ENCODE measurements around the gene PTDSS2. TPM values are rescaled to one million over a fixed set of nuclear protein-coding genes. Genes with fewer than 3 reads are reported as not detected.

The PTDSS2 gene
- total RNA-seq, 1 donor from 2014 or later = 47.3 TPM

DNA sequence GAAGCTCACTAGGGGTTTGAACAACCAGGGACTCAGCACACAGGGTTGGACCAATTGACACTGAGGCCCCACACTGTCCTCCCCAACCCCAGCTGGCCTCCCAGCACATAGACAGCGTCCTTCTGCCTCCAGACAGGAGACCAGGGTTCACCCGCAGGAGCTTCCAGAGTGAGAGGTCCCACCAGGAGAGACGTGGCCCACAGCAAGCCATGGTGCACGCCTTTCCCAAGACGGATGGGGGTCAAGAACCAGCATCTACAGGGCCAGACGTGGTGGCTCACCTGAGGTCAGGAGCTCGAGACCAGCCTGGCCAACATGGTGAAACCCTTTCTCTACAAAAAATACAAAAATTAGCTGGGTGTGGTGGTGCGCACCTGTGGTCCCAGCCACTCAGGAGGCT is 23.2 kb upstream of the PTDSS2 start:
- Histone ChIP-seq H3K79me2 (ENCODE audit: insufficient read depth, low read length) (no peaks in the 10 kb centered on the region), H4K20me1 (ENCODE audit: insufficient read depth, low read length) (no peaks in the 10 kb centered on the region), H3K36me3 (ENCODE audit: insufficient read depth, low read length) (no peaks in the 10 kb centered on the region), H3K9ac (ENCODE audit: low read length) (no peak overlapping the region), H3K27me3 (ENCODE audit: insufficient read depth, low read length) (peaks cover 16% of the 10 kb centered on the region), H3K4me2 (ENCODE audit: low read length) (no peak overlapping the region), H3K4me1 (ENCODE audit: insufficient read depth, low read length) (no peaks in the 10 kb centered on the region), H3K9me3 (ENCODE audit: insufficient read depth, low read depth, low read length) (no peaks in the 10 kb centered on the region), H2AFZ (ENCODE audit: low read depth, low read length) (no peak overlapping the region), H3K4me3 (ENCODE audit: insufficient read depth, low read depth, low read length) (no peak overlapping the region), H3K27ac (ENCODE audit: low read depth, low read length) (no peak overlapping the region)
- H3K27ac Mint-ChIP-seq (ENCODE audit: unreplicated experiment) = no peak overlapping the region
- peaks cover 15% of the 10 kb centered on the region for H3K27me3 Mint-ChIP-seq (ENCODE audit: low read depth, unreplicated experiment)
- H3K36me3 Mint-ChIP-seq (ENCODE audit: low read depth, unreplicated experiment) = peaks cover 2% of the 10 kb centered on the region
- no peak overlapping the region for H3K4me3 Mint-ChIP-seq (ENCODE audit: unreplicated experiment)
- H3K9me3 Mint-ChIP-seq (ENCODE audit: unreplicated experiment) = peaks cover 4% of the 10 kb centered on the region
- H3K4me1 Mint-ChIP-seq (ENCODE audit: low read depth, unreplicated experiment) = peaks cover 5% of the 10 kb centered on the region
- TF ChIP-seq, protein P1, sequence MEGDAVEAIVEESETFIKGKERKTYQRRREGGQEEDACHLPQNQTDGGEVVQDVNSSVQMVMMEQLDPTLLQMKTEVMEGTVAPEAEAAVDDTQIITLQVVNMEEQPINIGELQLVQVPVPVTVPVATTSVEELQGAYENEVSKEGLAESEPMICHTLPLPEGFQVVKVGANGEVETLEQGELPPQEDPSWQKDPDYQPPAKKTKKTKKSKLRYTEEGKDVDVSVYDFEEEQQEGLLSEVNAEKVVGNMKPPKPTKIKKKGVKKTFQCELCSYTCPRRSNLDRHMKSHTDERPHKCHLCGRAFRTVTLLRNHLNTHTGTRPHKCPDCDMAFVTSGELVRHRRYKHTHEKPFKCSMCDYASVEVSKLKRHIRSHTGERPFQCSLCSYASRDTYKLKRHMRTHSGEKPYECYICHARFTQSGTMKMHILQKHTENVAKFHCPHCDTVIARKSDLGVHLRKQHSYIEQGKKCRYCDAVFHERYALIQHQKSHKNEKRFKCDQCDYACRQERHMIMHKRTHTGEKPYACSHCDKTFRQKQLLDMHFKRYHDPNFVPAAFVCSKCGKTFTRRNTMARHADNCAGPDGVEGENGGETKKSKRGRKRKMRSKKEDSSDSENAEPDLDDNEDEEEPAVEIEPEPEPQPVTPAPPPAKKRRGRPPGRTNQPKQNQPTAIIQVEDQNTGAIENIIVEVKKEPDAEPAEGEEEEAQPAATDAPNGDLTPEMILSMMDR (IDR thresholded peaks at IDR 0.05; ENCODE audit: insufficient read depth, low read depth, low read length) = no peak
- no peak for TF ChIP-seq EZH2 (IDR thresholded peaks at IDR 0.05; ENCODE audit: insufficient read depth, low read length)
- no peak for FAIRE-seq
- no peak for DNase-seq (ENCODE audit: low read depth)

DNA sequence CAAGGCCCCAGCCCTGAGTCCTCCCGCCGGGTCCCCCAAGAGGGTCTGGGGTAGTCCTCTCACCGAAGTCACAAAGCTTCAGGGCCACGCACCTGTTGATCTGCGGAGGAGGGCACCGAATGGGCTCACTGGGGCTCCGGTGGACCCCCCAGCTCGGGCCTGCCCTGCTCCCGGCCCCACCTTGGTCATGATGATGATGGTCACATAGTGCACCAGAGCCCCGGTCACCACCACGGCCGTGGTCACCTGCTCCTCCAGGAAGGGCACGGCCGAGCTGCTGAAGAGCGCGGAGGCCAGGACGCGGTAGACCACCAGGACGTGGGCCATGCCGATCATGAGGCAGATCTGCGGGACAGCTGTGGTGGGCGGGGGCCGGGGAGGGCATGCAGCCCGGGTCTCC is 21.8 kb upstream of the PTDSS2 start:
- Histone ChIP-seq H3K79me2 (ENCODE audit: insufficient read depth, low read length) (no peaks in the 10 kb centered on the region), H3K4me3 (ENCODE audit: insufficient read depth, low read depth, low read length) (no peak overlapping the region), H3K9ac (ENCODE audit: low read length) (no peak overlapping the region), H3K9me3 (ENCODE audit: insufficient read depth, low read depth, low read length) (no peaks in the 10 kb centered on the region), H4K20me1 (ENCODE audit: insufficient read depth, low read length) (no peaks in the 10 kb centered on the region), H3K4me2 (ENCODE audit: low read length) (no peak overlapping the region), H2AFZ (ENCODE audit: low read depth, low read length) (no peak overlapping the region), H3K4me1 (ENCODE audit: insufficient read depth, low read length) (no peaks in the 10 kb centered on the region), H3K36me3 (ENCODE audit: insufficient read depth, low read length) (no peaks in the 10 kb centered on the region), H3K27ac (ENCODE audit: low read depth, low read length) (no peak overlapping the region), H3K27me3 (ENCODE audit: insufficient read depth, low read length) (peaks cover 16% of the 10 kb centered on the region)
- Mint-ChIP-seq H3K4me3 (ENCODE audit: unreplicated experiment) (no peak overlapping the region), H3K27ac (ENCODE audit: unreplicated experiment) (no peak overlapping the region), H3K9me3 (ENCODE audit: unreplicated experiment) (peaks cover 4% of the 10 kb centered on the region), H3K4me1 (ENCODE audit: low read depth, unreplicated experiment) (no peaks in the 10 kb centered on the region), H3K27me3 (ENCODE audit: low read depth, unreplicated experiment) (peaks cover 15% of the 10 kb centered on the region), H3K36me3 (ENCODE audit: low read depth, unreplicated experiment) (peaks cover 2% of the 10 kb centered on the region)
- TF ChIP-seq, protein P1 (IDR thresholded peaks at IDR 0.05; ENCODE audit: insufficient read depth, low read depth, low read length) = no peak
- no peak for TF ChIP-seq EZH2 (IDR thresholded peaks at IDR 0.05; ENCODE audit: insufficient read depth, low read length)
- DNase-seq (ENCODE audit: low read depth) (no peak), FAIRE-seq (no peak)

DNA sequence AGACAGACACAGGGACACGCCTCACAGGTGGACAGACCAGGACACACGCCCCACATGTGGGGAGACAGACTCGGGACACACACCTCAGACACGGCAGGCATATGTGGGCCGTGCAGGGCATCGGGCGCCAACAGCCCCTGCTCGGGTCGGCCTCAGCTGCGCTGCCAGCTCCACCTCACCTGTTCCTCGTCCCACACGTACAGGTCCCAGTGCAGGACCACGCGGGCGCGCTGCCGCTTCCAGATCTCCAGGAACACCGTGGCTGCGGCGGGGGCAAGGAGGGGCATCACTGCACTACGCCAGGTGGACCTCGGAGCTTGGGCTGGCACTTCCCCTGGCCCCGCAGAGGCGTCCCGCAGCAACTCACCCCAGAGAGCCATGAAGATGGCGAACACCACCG is 20.7 kb upstream of the PTDSS2 start:
- Histone ChIP-seq H4K20me1 (ENCODE audit: insufficient read depth, low read length) (no peaks in the 10 kb centered on the region), H3K79me2 (ENCODE audit: insufficient read depth, low read length) (no peaks in the 10 kb centered on the region), H3K4me2 (ENCODE audit: low read length) (no peak overlapping the region), H3K9ac (ENCODE audit: low read length) (no peak overlapping the region), H3K4me3 (ENCODE audit: insufficient read depth, low read depth, low read length) (no peak overlapping the region), H2AFZ (ENCODE audit: low read depth, low read length) (no peak overlapping the region), H3K9me3 (ENCODE audit: insufficient read depth, low read depth, low read length) (no peaks in the 10 kb centered on the region), H3K36me3 (ENCODE audit: insufficient read depth, low read length) (no peaks in the 10 kb centered on the region), H3K4me1 (ENCODE audit: insufficient read depth, low read length) (no peaks in the 10 kb centered on the region), H3K27ac (ENCODE audit: low read depth, low read length) (no peak overlapping the region), H3K27me3 (ENCODE audit: insufficient read depth, low read length) (peaks cover 11% of the 10 kb centered on the region)
- peaks cover 13% of the 10 kb centered on the region for H3K27me3 Mint-ChIP-seq (ENCODE audit: low read depth, unreplicated experiment)
- peaks cover 4% of the 10 kb centered on the region for H3K9me3 Mint-ChIP-seq (ENCODE audit: unreplicated experiment)
- no peak overlapping the region for H3K4me3 Mint-ChIP-seq (ENCODE audit: unreplicated experiment)
- no peak for TF ChIP-seq EZH2 (IDR thresholded peaks at IDR 0.05; ENCODE audit: insufficient read depth, low read length)
- TF ChIP-seq, protein P1 (IDR thresholded peaks at IDR 0.05; ENCODE audit: insufficient read depth, low read depth, low read length) = no peak
- no peak for FAIRE-seq
- no peak overlapping the region for H3K27ac Mint-ChIP-seq (ENCODE audit: unreplicated experiment)
- no peaks in the 10 kb centered on the region for H3K4me1 Mint-ChIP-seq (ENCODE audit: low read depth, unreplicated experiment)
- no peak for DNase-seq (ENCODE audit: low read depth)
- H3K36me3 Mint-ChIP-seq (ENCODE audit: low read depth, unreplicated experiment) = peaks cover 2% of the 10 kb centered on the region

Data from astrocyte (in vitro differentiated cells and primary cell).